GM19328 (cell line): ENCODE results near the gene PARK7.

ENCODE experiments used
- ATAC-seq: cut with Tn5 transposase; IDR thresholded peaks from one replicate; pipeline ENCODE4 v1.9.1; 2021; ENCODE audit warnings: mild to moderate bottlenecking, moderate library complexity; ENCODE audit not compliant: unreplicated experiment

Gene PARK7

GRCh38 chr1:8006037-8006963 lies 44.8 kb downstream of the PARK7 start:
- ATAC-seq: no peak

- no peak for ATAC-seq
Observed at GRCh38 chr1:8009043-8010002, 47.8 kb downstream of the PARK7 start.

GRCh38 chr1:8010080-8010664 lies 48.7 kb downstream of the PARK7 start:
- ATAC-seq: no peak

GRCh38 chr1:8011016-8011415 lies 49.5 kb downstream of the PARK7 start:
- ATAC-seq: no peak

GRCh38 chr1:8011923-8012858 lies 50.7 kb downstream of the PARK7 start:
- ATAC-seq: no peak

- no peak for ATAC-seq
Observed at GRCh38 chr1:8012955-8013354, 51.4 kb downstream of the PARK7 start.

DNA sequence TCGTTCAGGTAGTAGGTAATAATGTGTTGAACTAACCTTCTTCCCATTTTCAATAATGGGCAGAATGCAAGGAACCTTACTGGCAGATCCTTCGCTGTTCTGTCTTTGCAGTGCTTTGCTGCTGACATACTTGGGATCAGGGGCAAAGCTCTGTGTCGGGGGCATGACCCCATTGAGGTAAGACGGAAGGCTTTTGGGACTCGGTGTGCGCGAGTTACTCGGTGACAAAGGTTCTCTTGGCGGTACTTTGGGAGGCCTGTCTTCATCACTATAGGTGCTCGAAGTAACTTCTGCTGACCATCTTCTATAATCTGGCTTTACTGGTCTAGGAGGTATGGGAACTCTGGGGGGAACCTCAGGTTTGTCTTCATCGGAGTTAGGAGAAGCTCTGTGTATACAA lies 51.9 kb downstream of the PARK7 start:
- ATAC-seq: no peak

DNA sequence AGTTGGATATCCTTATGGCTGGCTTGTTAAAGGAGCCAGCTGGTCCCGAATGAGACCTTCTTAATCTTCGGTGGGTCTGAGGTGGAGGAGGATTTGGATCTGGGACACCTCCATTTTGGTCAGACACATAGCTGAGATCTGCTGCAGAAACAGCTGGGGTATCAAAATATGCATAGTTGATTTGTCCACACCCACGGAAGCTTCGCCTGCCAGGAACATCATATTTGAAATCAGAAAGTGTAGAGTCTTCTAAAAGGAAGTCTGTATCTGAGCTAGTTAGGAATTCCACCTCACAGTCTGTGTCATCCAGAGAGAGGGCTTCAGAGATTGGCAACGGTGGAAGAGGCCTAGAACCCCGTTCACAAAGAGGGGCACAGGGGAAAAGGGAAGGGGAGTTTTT lies 52.3 kb downstream of the PARK7 start:
- no peak for ATAC-seq

DNA sequence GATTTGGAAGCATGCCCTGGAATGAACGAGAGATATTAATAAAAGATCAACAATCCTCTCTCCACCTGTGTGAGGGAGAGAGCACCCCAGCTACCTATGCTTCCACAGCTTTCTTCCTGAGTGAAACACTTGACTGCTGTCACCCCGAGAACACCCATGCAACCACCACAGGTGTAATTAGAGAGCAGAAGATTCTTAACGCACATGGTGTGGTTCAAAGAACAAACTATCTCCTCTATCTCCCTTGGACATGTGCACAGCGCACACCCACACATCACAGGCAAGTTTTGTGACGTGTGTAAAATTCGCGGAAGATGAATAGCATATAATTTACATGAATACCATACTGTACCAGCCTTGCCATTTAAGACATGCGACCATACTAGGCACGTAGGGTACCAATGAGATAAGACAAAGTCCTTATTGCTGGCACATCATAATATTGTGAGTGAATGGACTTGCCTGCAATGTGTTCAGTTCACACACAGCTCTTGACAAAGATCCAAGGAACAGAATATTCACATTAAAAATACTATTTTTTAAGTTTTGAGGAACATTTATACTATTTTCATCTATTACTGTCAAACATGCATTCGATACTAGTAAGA lies 53.0 kb downstream of the PARK7 start:
- ATAC-seq: no peak

DNA sequence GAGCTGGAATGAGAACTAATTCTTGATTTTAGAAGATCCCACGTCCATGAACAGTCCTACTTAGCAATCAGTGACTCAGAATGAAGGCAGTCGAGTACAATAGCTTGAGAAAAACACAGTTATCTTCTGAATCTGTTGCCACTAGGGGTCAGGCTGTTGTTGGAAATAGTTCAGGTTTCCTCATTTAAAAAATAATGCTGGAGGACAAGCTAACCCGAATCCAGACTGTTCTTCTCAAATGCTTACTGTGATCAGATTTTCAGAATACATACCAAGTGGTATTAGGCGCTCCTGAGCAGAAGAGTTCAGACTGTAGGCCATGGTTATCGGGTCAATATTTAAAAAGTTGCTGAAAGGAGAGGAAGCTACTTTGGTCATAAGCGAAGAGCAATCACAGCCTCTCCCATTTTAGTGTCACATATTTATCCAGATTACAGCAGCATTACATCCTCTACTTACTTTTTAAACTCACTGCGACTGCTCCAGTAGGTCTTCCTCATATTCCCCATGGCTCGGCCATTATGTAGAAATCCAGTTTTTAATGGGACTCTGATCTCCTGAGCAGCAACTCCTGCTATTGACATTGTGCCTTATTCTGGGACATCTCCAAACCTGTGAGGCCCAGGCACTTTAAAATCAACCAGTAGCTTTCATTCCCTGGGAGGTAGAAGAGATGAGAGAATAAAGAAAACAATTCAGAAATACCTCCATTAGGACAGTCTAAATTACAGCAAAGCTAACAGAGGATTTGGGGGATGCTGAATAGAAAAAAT lies 53.7 kb downstream of the PARK7 start:
- no peak for ATAC-seq

- ATAC-seq: no peak
Observed at GRCh38 chr1:8015809-8016165, 54.3 kb downstream of the PARK7 start.

DNA sequence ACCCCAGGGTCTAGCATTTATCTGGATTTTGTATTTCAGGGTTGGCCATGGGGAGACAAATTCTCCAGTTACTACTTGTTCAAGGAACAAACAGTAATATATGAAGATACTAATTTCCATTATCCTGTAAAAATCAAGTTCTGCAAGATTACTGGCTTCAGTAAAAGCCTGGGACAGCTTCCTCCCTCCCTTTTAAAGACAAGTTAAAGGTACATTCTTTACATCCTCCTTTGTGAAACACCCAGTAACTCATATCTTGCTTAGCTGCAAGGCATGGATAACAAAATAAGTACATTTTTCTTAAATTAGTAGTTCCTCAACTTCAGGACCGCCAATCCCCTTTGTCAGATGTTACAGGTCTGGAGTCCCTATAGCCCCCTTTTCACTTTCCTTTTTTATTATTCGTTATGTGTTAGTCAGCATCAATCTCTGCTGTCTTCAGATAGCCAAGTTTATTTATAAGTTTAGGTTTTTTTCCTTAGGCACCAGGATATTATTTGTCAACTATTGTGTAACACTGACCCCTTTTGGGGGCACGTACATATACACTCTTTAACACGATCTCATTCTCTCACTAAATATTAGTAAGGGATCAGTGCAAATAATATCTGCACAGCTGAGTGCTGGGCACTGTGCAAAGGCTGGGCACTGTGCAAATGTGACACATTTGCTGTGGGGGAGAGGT lies 54.8 kb downstream of the PARK7 start:
- ATAC-seq: no peak

DNA sequence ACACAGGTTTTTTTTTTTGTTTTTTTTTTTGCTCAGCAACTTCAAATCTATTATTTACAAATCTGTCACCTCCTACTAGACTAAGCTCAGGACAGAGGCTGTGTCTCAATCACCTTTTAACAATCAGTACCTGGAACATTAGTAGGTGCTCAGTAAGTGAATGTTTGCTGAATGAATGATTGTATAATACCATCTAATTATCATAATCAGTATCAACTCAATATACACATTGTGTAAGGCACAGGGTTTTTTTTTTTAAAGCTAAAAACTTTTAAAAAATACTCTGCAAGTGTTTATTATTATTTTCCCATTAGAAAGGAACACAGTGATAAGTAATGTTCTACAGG lies 55.4 kb downstream of the PARK7 start:
- no peak for ATAC-seq

- no peak for ATAC-seq
Observed at GRCh38 chr1:8017495-8018197, 56.1 kb downstream of the PARK7 start.

DNA sequence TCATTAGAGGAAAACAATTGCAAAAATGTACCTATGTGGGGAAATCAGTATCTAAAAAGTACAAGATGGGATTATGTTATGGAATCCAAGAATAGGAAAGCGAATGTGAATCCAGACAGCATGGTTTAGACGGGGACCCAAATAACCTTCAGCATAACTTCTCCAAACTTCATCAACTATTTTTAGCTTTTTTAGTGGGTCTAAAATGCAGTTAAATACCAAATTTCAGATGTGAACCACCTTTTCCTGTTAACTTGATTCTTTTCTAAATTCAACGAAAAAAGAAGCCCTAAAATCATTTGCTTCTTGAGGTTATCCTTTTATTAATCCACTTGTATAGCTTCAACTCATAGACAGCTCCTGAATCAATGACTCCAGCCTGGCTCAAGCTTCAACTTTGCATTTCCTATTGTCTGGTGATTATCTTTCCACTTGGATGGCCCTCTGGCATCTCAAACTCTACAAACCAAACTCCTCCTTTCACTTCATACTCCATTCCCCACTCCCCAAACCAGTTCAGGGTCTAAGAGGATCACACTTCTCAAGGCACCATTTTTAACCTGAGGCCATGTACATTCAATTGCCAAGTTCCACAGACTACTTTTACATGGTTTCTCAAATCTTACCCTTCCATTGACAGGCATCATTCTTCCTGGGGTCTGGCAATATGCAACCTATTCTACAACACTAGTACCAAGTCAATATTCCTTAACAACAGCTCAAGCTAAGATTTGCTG lies 57.1 kb downstream of the PARK7 start:
- ATAC-seq: no peak

DNA sequence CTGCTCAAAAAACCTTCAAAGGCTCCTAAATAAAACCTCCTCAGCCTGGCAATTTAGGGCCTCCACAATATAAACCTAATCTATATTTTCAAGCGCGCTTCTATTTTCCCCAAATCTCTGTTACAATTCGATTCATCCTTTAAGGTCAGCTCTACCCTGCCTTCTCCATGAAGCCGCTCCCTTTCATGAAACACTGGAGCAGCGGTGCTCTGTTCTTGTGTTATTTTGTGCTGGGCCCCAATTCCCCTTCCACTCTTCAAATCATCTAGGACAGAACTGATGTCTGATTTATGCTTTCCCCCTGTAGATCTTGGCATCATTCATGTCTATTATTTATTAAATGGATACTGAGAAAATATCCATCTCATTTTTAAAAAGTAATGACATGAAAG lies 57.7 kb downstream of the PARK7 start:
- ATAC-seq: no peak

DNA sequence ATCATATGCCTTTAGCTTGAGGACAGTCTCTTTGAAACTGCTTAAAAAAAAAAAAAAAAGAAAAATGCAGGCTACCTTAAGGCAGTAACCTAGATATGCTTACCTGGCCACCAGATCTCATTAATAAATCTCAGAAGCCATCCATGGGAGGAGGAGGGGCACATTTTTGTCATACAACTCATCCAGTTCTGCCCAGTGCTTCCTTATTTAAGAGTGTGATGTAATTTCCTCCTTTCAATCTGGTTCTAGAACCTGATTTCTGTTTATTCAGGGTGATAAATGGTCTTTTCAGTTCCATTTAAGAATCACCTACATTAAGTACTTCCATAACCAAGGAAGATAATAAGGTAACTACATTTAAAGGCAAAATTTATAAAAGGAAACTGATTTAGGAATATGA lies 58.5 kb downstream of the PARK7 start:
- ATAC-seq: no peak
